GM21717 (cell line): Measurements from ENCODE around the gene CD36.
A peak's percentile ranks its signal among the peaks of the same experiment; 100 is the strongest.
"Not testable (repeated sequence)": the region's sequence is repeated elsewhere in the genome, so short reads cannot be mapped to it uniquely, and the experiment has no call there.

Experiments used
- ATAC-seq: cut with Tn5 transposase; IDR thresholded peaks from one replicate; pipeline ENCODE4 v1.9.1; 2021; ENCODE audit warnings: mild to moderate bottlenecking, moderate library complexity; ENCODE audit not compliant: unreplicated experiment

Gene CD36

GRCh38 chr7:80649011-80649410, 10.6 kb downstream of the CD36 start:
- no peak for ATAC-seq

GRCh38 chr7:80650030-80650429, 11.6 kb downstream of the CD36 start:
- no peak for ATAC-seq

DNA sequence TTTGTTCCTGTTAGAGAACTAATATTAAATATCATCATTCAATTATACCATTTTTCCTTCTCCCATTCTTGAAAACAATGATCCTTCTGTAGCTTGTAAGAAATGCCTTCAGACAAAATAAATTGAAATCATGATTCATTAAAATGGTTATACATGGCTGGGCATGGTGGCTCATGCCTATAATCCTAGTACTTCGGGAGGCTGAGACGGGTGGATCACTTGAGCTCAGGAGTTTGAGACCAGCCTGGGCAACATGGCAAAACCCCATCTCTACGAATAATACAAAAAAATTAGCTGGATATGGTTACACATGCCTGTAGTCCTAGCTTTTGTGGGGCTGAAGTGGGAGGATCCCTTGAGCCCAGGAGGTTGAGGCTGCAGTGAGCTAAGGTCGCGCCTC, 13.0 kb downstream of the CD36 start:
- ATAC-seq = no peak

DNA sequence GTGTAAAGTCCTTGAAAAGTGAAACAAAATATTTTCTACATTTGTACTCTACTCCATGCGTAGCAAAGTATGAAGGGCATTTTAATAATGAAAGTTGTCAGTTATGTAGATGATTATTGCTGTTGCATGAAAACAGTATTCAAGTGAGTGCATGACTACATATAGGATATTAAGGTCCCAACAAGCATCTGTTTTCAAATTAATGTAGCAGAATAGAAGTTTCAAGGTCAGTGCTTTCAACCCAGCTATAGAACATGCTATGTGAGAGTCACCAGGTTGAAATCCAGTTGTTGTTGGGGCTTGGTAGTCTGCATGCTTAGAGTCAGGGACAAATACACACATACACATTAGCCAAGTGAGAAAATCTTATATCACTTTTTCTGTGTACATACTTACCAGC, 14.8 kb downstream of the CD36 start:
- no peak for ATAC-seq

DNA sequence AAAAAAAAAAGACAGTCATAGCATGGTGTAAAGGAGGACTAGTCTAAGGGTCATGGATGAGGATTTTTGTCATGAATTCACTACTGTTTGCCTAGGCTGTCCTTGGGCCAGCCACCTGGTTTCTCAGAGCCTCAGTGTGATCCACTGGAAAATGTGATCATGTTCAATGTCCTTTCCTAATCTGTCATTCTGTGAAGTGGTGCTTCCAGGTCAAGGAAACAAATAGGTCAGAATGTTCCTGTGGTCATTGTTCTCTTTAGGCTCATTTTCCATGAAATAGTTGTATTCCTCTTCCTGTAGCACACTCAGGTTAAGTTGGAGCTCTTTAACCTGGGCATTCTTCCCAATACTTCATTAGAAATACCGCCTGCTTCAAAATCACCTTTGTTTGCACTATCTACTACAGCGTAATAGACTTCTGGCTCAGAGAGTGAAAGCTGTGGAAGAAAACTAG, 16.5 kb downstream of the CD36 start:
- no peak for ATAC-seq

DNA sequence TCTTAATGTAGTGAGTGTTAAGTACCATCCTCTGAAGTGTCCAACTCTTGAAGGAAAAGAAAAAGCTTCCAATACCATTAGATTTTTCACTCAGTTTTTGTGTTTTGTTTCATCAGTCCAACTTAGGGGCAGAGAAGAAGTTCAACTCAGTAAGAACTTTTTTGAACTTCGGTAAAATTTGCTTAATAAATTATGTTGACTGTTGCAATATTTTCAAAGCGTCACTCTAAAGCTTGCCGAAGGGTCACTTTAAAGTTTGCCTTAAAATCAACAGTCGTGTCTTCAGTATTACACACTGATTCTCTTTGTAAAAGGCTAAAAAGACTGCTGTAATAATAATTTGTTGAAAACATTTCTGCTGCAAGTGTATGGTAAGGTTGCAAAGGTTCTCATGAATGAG, 17.6 kb downstream of the CD36 start:
- no peak for ATAC-seq

DNA sequence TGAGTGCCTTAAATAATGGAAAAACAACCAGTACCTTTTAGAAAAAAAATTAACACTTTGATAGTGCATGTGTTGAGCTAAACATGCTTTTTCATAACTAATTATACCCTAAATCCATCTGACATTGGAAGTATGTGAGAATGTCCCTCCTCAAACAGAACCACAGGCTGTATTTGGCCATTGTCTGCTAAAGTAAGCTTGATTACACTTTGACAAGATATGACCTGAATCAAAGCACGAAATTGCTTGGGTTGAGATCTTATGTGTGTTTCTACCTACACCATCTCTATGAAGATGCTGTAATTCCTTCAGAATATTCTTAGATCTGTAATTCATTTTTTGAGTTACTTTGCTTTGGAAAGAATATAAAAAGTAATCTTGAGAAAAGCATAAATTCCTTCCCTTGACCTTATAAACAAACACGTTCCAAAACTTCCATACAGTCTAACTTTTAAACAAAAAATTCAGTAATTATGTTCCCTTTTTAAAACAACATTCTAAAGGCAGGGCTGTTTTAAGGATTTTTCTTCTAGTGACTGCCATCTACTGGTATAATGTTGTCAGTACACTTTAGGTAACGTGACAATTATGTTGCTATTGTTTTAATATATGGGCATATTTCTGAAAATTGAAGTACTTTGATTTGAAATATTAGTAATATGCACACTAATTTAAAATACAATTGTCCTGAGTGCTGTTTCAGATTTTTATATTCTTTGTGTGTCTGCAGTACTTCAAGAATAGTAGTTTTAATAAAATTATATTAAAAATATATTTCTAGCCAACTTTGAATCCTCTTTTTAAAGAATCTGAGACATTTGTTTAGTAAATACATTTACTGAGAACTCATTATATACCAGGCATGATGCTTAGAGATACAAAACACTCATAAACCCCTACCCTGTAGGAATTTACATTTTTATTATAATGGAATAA, 20.9 kb downstream of the CD36 start:
- ATAC-seq = no peak

- no peak for ATAC-seq
Measured at GRCh38 chr7:80660939-80661338, 22.5 kb downstream of the CD36 start.

- ATAC-seq = no peak
Measured at GRCh38 chr7:80661729-80662128, 23.3 kb downstream of the CD36 start.

DNA sequence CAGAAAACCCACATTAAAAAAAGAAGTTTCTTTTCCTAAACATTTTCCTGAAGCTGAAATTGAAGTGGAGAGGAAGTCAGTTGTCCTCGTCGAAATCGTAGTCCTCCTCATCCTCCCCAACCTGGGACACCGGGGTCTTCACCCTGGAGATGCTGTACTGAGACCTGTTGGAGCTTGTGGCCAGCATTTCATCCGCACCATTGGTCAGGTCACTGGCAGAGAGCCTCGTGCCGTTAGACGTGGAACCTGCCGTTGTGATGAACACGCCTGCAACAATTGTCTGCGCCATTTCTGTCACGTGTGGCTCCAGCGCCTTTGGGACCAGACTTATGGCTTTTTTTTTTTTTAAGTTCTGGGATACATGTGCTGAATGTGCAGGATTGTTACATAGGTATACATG, 23.8 kb downstream of the CD36 start:
- ATAC-seq = no peak

GRCh38 chr7:80665526-80665925, 27.1 kb downstream of the CD36 start:
- no peak for ATAC-seq

DNA sequence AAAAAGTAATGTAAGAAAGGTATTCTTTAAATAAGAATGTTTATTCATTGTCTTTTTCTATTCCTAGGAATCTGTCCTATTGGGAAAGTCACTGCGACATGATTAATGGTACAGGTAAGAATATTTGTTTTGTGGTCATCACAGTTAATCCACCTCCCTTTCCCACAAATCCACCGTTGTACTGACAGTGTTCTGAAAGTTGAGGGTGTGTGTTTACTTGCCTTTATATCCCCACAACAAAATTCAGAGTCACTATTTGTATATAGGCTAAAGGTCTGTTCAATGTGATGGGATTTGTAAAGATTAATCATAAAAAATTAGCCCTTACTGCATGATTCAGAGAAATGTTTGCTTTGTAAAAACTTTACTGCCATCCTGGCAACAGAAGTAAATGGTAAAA, 27.9 kb downstream of the CD36 start:
- no peak for ATAC-seq

DNA sequence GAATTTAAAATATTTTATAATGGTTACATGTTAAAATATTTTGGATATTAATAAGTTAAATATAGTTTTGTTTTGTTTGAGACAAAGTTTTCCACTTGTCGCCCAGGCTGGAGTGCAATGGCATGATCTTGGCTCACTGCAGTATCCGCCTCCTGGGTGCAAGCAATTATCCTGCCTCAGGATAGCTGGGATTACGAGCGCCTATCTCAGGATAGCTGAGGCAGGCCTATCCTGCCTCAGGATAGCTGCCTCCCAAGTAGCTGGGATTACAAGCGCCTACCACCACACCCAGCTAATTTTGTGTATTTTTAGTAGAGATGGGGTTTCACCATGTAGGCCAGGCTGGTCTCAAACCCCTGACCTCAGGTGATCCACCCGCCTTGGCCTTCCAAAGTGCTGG, 30.9 kb downstream of the CD36 start:
- not testable (repeated sequence) for ATAC-seq

- no peak for ATAC-seq
Measured at GRCh38 chr7:80671744-80672143, 33.3 kb downstream of the CD36 start.

DNA sequence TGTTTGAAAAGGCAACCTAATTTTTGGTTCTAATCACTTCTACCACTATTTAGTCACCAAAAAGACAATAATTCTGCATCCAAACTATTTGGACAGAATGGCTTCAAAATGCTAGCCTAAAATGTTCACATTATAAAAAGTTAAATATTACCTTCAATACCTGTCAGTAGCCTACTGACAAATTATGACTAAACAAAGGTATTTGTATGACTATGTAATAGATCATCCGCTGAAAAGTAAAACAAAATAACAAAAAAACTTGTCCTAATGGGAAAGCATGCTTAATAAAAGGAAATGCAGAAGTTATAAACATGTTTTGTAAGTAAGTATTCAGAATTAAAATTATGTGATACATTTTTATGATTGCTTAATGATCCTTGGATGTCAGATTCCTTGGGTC, 36.6 kb downstream of the CD36 start:
- no peak for ATAC-seq

- no peak for ATAC-seq
Measured at GRCh38 chr7:80676404-80676803, 38.0 kb downstream of the CD36 start.

DNA sequence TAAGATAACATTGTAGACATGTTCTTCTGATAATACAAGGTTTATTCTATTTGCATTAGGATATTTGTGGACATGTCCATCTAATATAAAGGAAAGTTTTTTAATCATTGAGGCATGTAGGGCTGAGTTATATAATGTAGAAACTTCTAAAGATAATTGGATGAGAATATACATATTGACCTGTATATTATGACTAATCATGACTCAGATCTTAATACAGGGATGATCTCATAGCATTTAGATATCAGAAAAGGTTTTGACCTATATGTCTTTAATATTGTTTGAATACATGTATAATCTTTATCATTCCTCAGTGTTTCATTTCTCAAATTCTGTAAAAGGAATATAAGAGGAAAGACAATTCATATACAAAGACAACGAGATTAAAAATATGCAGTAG, 39.2 kb downstream of the CD36 start:
- no peak for ATAC-seq

DNA sequence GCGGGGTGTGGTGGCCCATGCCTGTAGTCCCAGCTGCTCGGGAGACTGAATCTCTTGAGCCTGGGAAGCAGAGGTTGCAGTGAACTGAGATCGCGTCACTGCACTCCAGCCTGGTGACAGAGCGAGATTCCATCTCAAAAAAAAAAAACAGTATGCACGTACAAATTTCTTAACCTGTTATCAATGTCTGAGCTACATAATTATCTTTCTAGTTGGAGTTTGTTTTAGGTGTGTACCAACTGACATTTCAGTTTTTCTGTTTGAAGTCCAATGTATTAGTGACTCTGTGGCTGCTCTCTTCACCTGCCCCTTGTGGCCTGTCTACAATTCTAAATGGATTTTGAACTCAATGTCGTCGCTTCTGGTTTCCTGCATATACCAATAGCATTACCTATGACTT, 40.3 kb downstream of the CD36 start:
- ATAC-seq = no peak

DNA sequence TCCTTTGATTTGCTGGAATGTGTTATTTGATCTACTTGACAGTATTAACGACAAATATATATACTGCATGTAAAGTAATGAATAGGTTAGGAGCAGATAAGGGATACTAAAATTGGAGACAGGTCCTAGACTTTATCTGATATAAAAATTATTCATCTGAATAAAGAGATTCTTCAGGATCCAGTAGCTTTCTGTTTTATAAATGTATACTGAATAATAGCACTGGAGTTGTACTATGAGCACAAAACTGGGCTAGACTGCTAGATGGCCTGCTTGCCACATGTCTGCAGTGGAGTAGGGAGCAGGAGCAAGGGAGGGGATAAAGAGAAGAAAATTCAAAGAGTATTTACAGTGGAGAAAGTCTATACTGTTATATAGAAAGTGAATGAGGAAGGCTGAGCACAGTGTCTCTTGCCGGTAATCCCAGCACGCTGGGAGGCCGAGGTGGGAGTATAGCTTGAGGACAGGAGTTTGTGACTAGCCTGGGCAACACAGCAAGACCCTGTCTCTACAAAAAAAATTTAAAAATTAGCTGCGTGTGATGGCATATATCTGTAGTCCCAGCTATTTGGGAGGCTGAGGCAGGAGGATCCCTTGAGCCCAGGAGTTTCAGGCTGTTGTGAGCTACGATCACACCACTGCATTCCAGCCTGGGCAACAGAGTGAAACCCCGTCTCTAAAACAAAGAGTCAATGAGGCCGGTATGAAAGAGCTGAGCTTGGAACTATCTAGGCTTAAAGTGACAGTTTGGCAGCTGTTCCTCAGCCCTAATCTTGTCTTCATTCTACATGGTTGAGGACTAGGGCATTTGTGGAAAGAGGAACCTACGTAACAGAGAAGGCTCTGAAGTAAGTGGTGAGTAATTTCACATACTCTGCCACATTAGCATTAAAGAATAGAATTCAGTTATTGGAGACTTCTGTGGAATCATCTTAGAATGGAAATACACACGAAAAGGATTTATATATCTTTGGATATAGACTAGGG, 41.8 kb downstream of the CD36 start:
- peak; percentile 49 for ATAC-seq

DNA sequence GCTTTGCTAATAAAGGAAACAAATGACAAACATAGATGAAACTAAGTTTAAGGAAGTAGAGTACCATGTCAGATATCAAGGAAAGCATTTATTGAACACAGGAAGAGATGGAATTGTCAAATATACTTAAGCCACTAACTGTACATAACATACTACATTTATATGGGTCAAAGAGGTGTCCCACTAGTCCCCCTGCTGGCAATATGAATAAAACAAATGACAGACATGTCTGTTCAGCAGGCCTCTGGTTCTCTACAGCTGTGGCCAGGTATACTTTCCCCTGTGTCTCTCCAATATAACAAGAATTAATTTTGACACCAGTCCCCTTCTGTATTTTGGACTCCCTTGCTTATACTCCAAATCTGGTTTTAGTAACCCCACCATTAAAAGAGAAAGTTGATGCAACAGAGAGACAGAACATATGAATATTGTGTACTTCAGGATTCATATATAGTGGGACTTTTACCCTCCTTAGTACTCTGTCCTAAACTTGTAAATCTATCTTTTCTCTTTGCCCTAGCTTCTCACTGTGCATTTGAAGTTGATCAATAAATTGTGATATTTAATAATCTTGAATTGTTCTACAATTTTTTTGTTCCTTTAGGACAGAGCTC, 42.9 kb downstream of the CD36 start:
- peak; percentile 63 for ATAC-seq

- no peak for ATAC-seq
Measured at GRCh38 chr7:80682744-80683143, 44.3 kb downstream of the CD36 start.
